ENCODE results near the gene PCDH9. TPM values are rescaled to one million over a fixed set of nuclear protein-coding genes. Genes with fewer than 3 reads are reported as not detected.

The PCDH9 gene
- polyA plus RNA-seq, 3 donors = 0.03 TPM; not detected in 1

GRCh38 chr13:66322193-66322740 lies 907.9 kb downstream of the PCDH9 start:
- Mint-ChIP-seq H3K27me3 (ENCODE audit: low read depth in 3 of 3) (peaks cover 0 to 3% (median 0%) of the 10 kb centered on the region in 3 donors), H3K36me3 (no peaks in the 10 kb centered on the region), H3K9me3 (peaks cover 0 to 10% (median 5%) of the 10 kb centered on the region in 7 donors), H3K4me1 (no peaks in the 10 kb centered on the region), H3K27ac (no peak overlapping the region), H3K4me3 (no peak overlapping the region)
- 89% methylated on average over 3 of the region's 4 CpGs for whole genome bisulfite sequencing (ENCODE audit: insufficient coverage)
- Histone ChIP-seq H3K4me3 (replicated peaks in 1 of 3; ENCODE audit: low read depth in 2 of 3, low read length in 3 of 3) (no peak overlapping the region), H4K20me1 (ENCODE audit: insufficient read depth, low read length) (no peaks in the 10 kb centered on the region), H3K9ac (ENCODE audit: insufficient read depth, low read length, poor library complexity, severe bottlenecking) (no peak overlapping the region), H3K4me1 (ENCODE audit: control insufficient read depth in 1 of 2, insufficient read depth in 2 of 2, low read length in 2 of 2) (no peaks in the 10 kb centered on the region), H3K4me2 (replicated peaks; ENCODE audit: extremely low read depth, low read length, poor library complexity, severe bottlenecking) (no peak overlapping the region), H3K9me3 (replicated peaks in 1 of 2; ENCODE audit: control insufficient read depth in 1 of 2, insufficient read depth in 1 of 2, low read length in 2 of 2) (peaks cover 0 to 4% of the 10 kb centered on the region in 2 donors), H3K27ac (ENCODE audit: low read depth in 1 of 2, low read length in 2 of 2) (no peak overlapping the region), H3K27me3 (ENCODE audit: control insufficient read depth in 2 of 2, insufficient read depth in 2 of 2, low read length in 2 of 2) (no peaks in the 10 kb centered on the region), H2AFZ (ENCODE audit: insufficient read depth, low read depth, low read length, poor library complexity, severe bottlenecking) (no peak overlapping the region), H3K79me2 (ENCODE audit: insufficient read depth, low read length) (no peaks in the 10 kb centered on the region), H3K36me3 (replicated peaks in 1 of 2; ENCODE audit: control insufficient read depth in 1 of 2, insufficient read depth in 2 of 2, low read length in 2 of 2) (no peaks in the 10 kb centered on the region)
- TF ChIP-seq CTCF (IDR thresholded peaks at IDR 0.05) = no peak
- DNase-seq = no peak
- intact Hi-C loops (cut with micrococcal nuclease) = no loop called here

DNA sequence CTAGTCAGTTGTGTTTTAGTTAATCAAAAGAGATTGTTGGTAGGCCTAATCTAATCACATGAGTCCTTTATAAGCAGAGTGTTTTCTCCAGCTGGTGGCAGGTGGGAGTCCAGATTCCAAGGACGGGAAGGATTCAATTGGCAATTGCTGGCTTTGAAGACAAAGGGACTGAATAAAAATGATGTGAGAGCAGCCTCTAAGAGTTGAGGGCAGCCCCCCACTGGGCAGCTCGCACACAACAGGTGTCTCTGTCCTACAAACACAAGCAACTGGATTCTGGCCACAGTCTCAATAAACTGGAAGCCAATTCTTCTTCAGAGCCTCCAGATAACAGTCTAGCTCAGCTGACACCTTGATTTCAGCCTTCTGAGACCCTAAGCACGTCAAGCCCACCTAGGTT lies 915.2 kb downstream of the PCDH9 start:
- H3K36me3 ChIP-seq (replicated peaks in 1 of 2; ENCODE audit: control insufficient read depth in 1 of 2, insufficient read depth in 2 of 2, low read length in 2 of 2) = no peaks in the 10 kb centered on the region
- DNase-seq = no peak
- no peak overlapping the region for H3K4me3 ChIP-seq (replicated peaks in 1 of 3; ENCODE audit: low read depth in 2 of 3, low read length in 3 of 3)
- 83% methylated on average over 1 of the region's 3 CpGs for WGBS (ENCODE audit: insufficient coverage)
- Mint-ChIP-seq H3K36me3 (no peaks in the 10 kb centered on the region), H3K27ac (no peak overlapping the region), H3K4me3 (no peak overlapping the region), H3K9me3 (peaks cover 1 to 13% (median 7%) of the 10 kb centered on the region in 7 donors), H3K27me3 (ENCODE audit: low read depth in 3 of 3) (peaks cover 0 to 3% (median 0%) of the 10 kb centered on the region in 3 donors), H3K4me1 (no peaks in the 10 kb centered on the region)
- H3K27ac ChIP-seq (ENCODE audit: low read depth in 1 of 2, low read length in 2 of 2) = no peak overlapping the region
- H3K27me3 ChIP-seq (ENCODE audit: control insufficient read depth in 2 of 2, insufficient read depth in 2 of 2, low read length in 2 of 2) = no peaks in the 10 kb centered on the region
- no peaks in the 10 kb centered on the region for H3K79me2 ChIP-seq (ENCODE audit: insufficient read depth, low read length)
- no peaks in the 10 kb centered on the region for H4K20me1 ChIP-seq (ENCODE audit: insufficient read depth, low read length)
- no peaks in the 10 kb centered on the region for H3K4me1 ChIP-seq (ENCODE audit: control insufficient read depth in 1 of 2, insufficient read depth in 2 of 2, low read length in 2 of 2)
- peaks cover 0 to 3% of the 10 kb centered on the region in 2 donors for H3K9me3 ChIP-seq (replicated peaks in 1 of 2; ENCODE audit: control insufficient read depth in 1 of 2, insufficient read depth in 1 of 2, low read length in 2 of 2)
- no peak for TF ChIP-seq CTCF (IDR thresholded peaks at IDR 0.05)
- no peak overlapping the region for H3K9ac ChIP-seq (ENCODE audit: insufficient read depth, low read length, poor library complexity, severe bottlenecking)
- intact Hi-C loops (cut with micrococcal nuclease) = no loop called here
- H2AFZ ChIP-seq (ENCODE audit: insufficient read depth, low read depth, low read length, poor library complexity, severe bottlenecking) = no peak overlapping the region
- H3K4me2 ChIP-seq (replicated peaks; ENCODE audit: extremely low read depth, low read length, poor library complexity, severe bottlenecking) = no peak overlapping the region
